C4-2B (cell line): Measurements from ENCODE around the gene PCSK5.

Experiments used
- ZFX ChIP-seq: fragments of 450-650 bp; IDR thresholded peaks from 2 replicates; pipeline ENCODE4 v1.6.1; 2017
- TF ChIP-seq, protein P1 (sequence below): fragments of 450-650 bp; conservative IDR thresholded peaks from 2 replicates; pipeline ENCODE4 v1.5.1; 2017; ENCODE audit warnings: mild to moderate bottlenecking

DNA sequence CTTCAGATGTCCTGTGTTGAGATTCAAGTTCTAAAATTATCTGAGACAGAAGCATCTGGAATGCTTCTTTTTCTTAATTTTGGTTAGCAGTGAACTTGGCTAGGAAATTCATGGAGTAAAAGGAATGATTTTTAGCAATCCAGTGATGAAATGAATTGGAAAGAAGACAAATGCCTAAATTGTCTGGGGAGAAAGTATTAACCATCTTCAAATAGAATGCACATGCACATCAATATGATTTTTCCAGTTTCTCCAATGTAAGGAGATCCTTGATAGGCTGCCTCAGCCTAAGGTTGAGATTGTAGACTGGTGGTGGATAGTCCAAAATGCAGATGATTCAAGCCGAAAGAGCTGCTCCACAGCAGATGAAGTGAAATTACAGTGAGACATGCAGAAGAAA lies 106.7 kb downstream of the PCSK5 start:
- TF ChIP-seq, protein P1, sequence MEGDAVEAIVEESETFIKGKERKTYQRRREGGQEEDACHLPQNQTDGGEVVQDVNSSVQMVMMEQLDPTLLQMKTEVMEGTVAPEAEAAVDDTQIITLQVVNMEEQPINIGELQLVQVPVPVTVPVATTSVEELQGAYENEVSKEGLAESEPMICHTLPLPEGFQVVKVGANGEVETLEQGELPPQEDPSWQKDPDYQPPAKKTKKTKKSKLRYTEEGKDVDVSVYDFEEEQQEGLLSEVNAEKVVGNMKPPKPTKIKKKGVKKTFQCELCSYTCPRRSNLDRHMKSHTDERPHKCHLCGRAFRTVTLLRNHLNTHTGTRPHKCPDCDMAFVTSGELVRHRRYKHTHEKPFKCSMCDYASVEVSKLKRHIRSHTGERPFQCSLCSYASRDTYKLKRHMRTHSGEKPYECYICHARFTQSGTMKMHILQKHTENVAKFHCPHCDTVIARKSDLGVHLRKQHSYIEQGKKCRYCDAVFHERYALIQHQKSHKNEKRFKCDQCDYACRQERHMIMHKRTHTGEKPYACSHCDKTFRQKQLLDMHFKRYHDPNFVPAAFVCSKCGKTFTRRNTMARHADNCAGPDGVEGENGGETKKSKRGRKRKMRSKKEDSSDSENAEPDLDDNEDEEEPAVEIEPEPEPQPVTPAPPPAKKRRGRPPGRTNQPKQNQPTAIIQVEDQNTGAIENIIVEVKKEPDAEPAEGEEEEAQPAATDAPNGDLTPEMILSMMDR = no peak
- no peak for TF ChIP-seq ZFX
